ENCODE results near the gene ZNF737. TPM values are rescaled to one million over a fixed set of nuclear protein-coding genes. Genes with fewer than 3 reads are reported as not detected.

Gene ZNF737
- total RNA-seq, 4 donors from 2014 or later = 6.2 to 64.0 (median 30.3) TPM

Other genes with a start within 250 kb of the ZNF737 start
- gene ZNF626, start 95.8 kb upstream of the ZNF737 start, total RNA-seq = 10 to 100 TPM in 3 of 4 donors, 1 to 10 TPM in 1; 7.7 to 56.5 (median 19.1) TPM
- 10 to 100 TPM in 3 of 4 donors, 1 to 10 TPM in 1; 6.2 to 15.3 (median 13.0) TPM for gene ZNF66, start 210.5 kb upstream of the ZNF737 start, total RNA-seq

Measured in uterus (tissue), 4 donors.